HepG2 (cell line): ENCODE results near the gene SECISBP2L. TPM values are rescaled to one million over a fixed set of nuclear protein-coding genes. Genes with fewer than 3 reads are reported as not detected.

Experiments used
- ATAC-seq: fragments of 200-7000 bp; cut with Tn5 transposase; 3 replicates; pipeline ENCODE4 v1.9.1; 2020; ENCODE audit warnings: mild to moderate bottlenecking, moderate library complexity
- BruUV-seq: library from RNA; stranded (reverse); fragments of 400-500 nt; replicated peaks from 2 replicates; lab custom pipeline; 2021; lab: Mats Ljungman, UMichigan
- CTCF ChIA-PET: fragments of 300-600 bp; formaldehyde crosslinking; extraction: SDS; loops from one replicate; lab custom pipeline; 2021; ENCODE audit warnings: low total read pairs, inconsistent platforms, low intra/inter-chr PET ratio; lab: Yijun Ruan, JAX
- POLR2A ChIA-PET: fragments of 350-600 bp; sonication (Branson Sonifier 250); formaldehyde crosslinking; loops from one replicate; lab custom pipeline; 2020; ENCODE audit warnings: antibody characterized with exemption, inconsistent platforms; lab: Yijun Ruan, JAX
- DNase-seq: peaks from one replicate; pipeline ENCODE4 v3.0.0-alpha.2; 2015; ENCODE audit warnings: low spot score
- FAIRE-seq: peaks from 3 replicates; lab custom pipeline; 2011; peaks lifted over from hg19 to GRCh38; lab: Jason Lieb, UNC
- H2AFZ ChIP-seq: one replicate; pipeline ENCODE4 v1.6.1; 2011; ENCODE audit warnings: low read length, inconsistent platforms
- H3K27ac ChIP-seq: fragments of 300-600 bp; 3 replicates; pipeline ENCODE4 v1.8.0; 2011; ENCODE audit warnings: mixed run types, mild to moderate bottlenecking, mixed read lengths, low read length, inconsistent platforms; ENCODE audit not compliant: insufficient read depth; ENCODE audit errors: extremely low read length
- H3K27me3 ChIP-seq, 2 experiments: fragments of 200-600 bp in 1 of 2; 2 replicates in 1 of 2; 3 replicates in 1 of 2; pipeline versions ENCODE4 v1.6.0 to v1.8.0; 2011; ENCODE audit warnings: low read length in 2 of 2, mild to moderate bottlenecking in 2 of 2, moderate library complexity in 2 of 2, inconsistent platforms in 1 of 2; ENCODE audit not compliant: insufficient read depth in 2 of 2, control insufficient read depth in 1 of 2
- H3K36me3 ChIP-seq, 2 experiments: fragments of 200-600 bp in 1 of 2; replicated peaks in 1 of 2; 2 replicates in 1 of 2; 3 replicates in 1 of 2; pipeline versions ENCODE4 v1.5.1 to v1.8.0; 2011; ENCODE audit warnings: low read length in 2 of 2, inconsistent platforms in 1 of 2; ENCODE audit not compliant: insufficient read depth in 2 of 2, control insufficient read depth in 1 of 2
- H3K4me1 ChIP-seq: 2 replicates; pipeline ENCODE4 v1.5.1; 2012; ENCODE audit warnings: low read length, inconsistent platforms; ENCODE audit not compliant: insufficient read depth
- H3K4me2 ChIP-seq: 2 replicates; pipeline ENCODE4 v1.6.0; 2011; ENCODE audit warnings: low read depth, low read length, inconsistent platforms
- H3K4me3 ChIP-seq, 3 experiments: fragments of 200-600 bp in 1 of 3; sonication (generic), shearing (Covaris generic) in 1 of 3; replicated peaks in 1 of 3; 2 replicates each; pipeline ENCODE4 v1.5.1; 2011 to 2016; ENCODE audit warnings: low read length in 3 of 3, inconsistent platforms in 2 of 3, low read depth in 2 of 3, mild to moderate bottlenecking in 2 of 3, control low read depth in 1 of 3, mixed read lengths in 1 of 3; ENCODE audit not compliant: insufficient read depth in 1 of 3
- H3K79me2 ChIP-seq: one replicate; pipeline ENCODE4 v1.6.1; 2011; ENCODE audit warnings: low read length, inconsistent platforms; ENCODE audit not compliant: insufficient read depth
- H3K9ac ChIP-seq: 2 replicates; pipeline ENCODE4 v1.6.0; 2011; ENCODE audit warnings: mild to moderate bottlenecking, low read depth, low read length, inconsistent platforms; ENCODE audit not compliant: insufficient read depth
- H3K9me3 ChIP-seq: 2 replicates; pipeline ENCODE4 v1.5.1; 2012; ENCODE audit warnings: mild to moderate bottlenecking, low read length
- H4K20me1 ChIP-seq: 2 replicates; pipeline ENCODE4 v1.6.0; 2011; ENCODE audit warnings: inconsistent platforms, mild to moderate bottlenecking, low read length, moderate library complexity; ENCODE audit not compliant: insufficient read depth
- KAT2B ChIP-seq: fragments of 150-350 bp; IDR thresholded peaks from 2 replicates; pipeline ENCODE4 v1.6.1; 2014; ENCODE audit warnings: low read depth, low read length, borderline replicate concordance
- MIER3 ChIP-seq: IDR thresholded peaks from 2 replicates; pipeline ENCODE4 v1.6.1; 2016; ENCODE audit warnings: missing compliant biosample characterization, borderline replicate concordance
- NR1H2 ChIP-seq: sonication (generic); formaldehyde crosslinking; IDR thresholded peaks from 2 replicates; pipeline ENCODE4 v1.8.1; 2022; ENCODE audit warnings: low read depth, missing genetic modification reagents, borderline replicate concordance
- SRY ChIP-seq: sonication (generic); formaldehyde crosslinking; IDR thresholded peaks from 2 replicates; pipeline ENCODE4 v1.8.0; 2022; ENCODE audit warnings: mild to moderate bottlenecking, missing genetic modification reagents
- ZEB1 ChIP-seq: IDR thresholded peaks from 2 replicates; pipeline ENCODE4 v1.6.1; 2012; ENCODE audit warnings: mild to moderate bottlenecking, low read depth, inconsistent platforms; ENCODE audit not compliant: insufficient replicate concordance
- ZNF17 ChIP-seq: sonication (generic); formaldehyde crosslinking; IDR thresholded peaks from 2 replicates; pipeline ENCODE4 v1.5.0; 2020; ENCODE audit warnings: mild to moderate bottlenecking, missing genetic modification reagents
- ZNF670 ChIP-seq: sonication (generic); formaldehyde crosslinking; IDR thresholded peaks from 2 replicates; pipeline ENCODE4 v1.8.0; 2022; ENCODE audit warnings: mild to moderate bottlenecking, missing genetic modification reagents, borderline replicate concordance
- ZNF7 ChIP-seq: IDR thresholded peaks from 2 replicates; pipeline ENCODE4 v1.6.1; 2016; ENCODE audit warnings: missing biosample characterization, missing genetic modification reagents
- ZNF746 ChIP-seq: sonication (generic); formaldehyde crosslinking; IDR thresholded peaks from 2 replicates; pipeline ENCODE4 v1.8.0; 2022; ENCODE audit warnings: mild to moderate bottlenecking, missing genetic modification reagents
- WGBS: methylation state at CpG from one replicate; pipeline ENCODE4 v1.1.6; 2017; ENCODE audit warnings: low lambda C conversion rate; 5-methylcytosine and 5-hydroxymethylcytosine counted together
- in situ Hi-C: cut with HindIII; loops from 2 replicates; pipeline ENCODE4 v1.10.0; 2017; ENCODE audit warnings: low pct_unique_long_range_greater_than_20kb; ENCODE audit not compliant: extremely low pct_ligation_motif_present
- intact Hi-C: fragments of 100-400 bp; cut with micrococcal nuclease; formaldehyde crosslinking; loops from one replicate; pipeline ENCODE4 v1.10.0; 2022; ENCODE audit not compliant: unreplicated experiment
- polyA plus RNA-seq, 8 experiments: library from polyadenylated mRNA; depleted of rRNA in 3 of 8; stranded (reverse) in 7 of 8; unstranded in 1 of 8; fragments of >200 nt; fragmentation: Illumina TruSeq in 4 of 8; extraction: Trizol in 4 of 8; gene quantifications; 2 replicates each; pipeline versions ENCODE4 v1.2.1 to v1.2.3, GENCODE V29; 2011 to 2016; ENCODE audit warnings: low read depth in 4 of 8, missing spikeins in 1 of 8, mixed read lengths in 1 of 8; ENCODE audit not compliant: insufficient read depth in 1 of 8
- total RNA-seq, 5 experiments: library from RNA; depleted of rRNA; stranded (reverse); fragments of >200 nt; fragmentation: Illumina TruSeq; extraction: Trizol; gene quantifications; 2 replicates each; pipeline ENCODE4 v1.2.3, GENCODE V29; 2016; ENCODE audit warnings: low read depth in 1 of 5
- TF ChIP-seq, protein P1 (sequence below): sonication (generic); formaldehyde crosslinking; IDR thresholded peaks from 2 replicates; pipeline ENCODE4 v1.4.0; 2020; ENCODE audit warnings: missing genetic modification reagents, mild to moderate bottlenecking, borderline replicate concordance
- TF ChIP-seq, protein P2 (sequence below): sonication (generic); formaldehyde crosslinking; IDR thresholded peaks from 2 replicates; pipeline ENCODE4 v1.4.0; 2020; ENCODE audit warnings: mild to moderate bottlenecking, missing genetic modification reagents
- TF ChIP-seq, protein P3 (sequence below): sonication (generic); formaldehyde crosslinking; IDR thresholded peaks from 2 replicates; pipeline ENCODE4 v1.9.0; 2021; ENCODE audit warnings: missing genetic modification reagents, borderline replicate concordance

Gene SECISBP2L
- total and polyA plus RNA-seq, 2 of the 13 experiments (the other 11 are each of a cell fraction or from before 2014, with no cell fraction given): 13.9 to 15.6 TPM

DNA sequence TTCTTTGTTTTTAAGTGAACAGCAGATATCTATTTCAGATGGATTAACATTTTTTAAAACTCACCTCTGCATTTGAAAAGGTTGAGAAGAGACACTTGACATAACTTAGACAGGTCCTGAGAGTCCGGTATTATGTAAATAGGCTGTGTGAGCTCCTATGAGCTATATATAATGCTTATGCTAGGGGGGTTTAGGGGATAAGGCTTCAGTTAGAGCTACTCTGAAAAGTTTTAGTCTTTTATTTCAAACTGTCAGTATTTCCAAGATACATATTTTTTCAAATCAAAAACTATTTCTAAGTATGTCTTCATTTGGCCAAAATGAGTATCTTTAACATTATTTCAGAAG is 99.4 kb downstream of the SECISBP2L start (continued):
- TF ChIP-seq, protein P1, sequence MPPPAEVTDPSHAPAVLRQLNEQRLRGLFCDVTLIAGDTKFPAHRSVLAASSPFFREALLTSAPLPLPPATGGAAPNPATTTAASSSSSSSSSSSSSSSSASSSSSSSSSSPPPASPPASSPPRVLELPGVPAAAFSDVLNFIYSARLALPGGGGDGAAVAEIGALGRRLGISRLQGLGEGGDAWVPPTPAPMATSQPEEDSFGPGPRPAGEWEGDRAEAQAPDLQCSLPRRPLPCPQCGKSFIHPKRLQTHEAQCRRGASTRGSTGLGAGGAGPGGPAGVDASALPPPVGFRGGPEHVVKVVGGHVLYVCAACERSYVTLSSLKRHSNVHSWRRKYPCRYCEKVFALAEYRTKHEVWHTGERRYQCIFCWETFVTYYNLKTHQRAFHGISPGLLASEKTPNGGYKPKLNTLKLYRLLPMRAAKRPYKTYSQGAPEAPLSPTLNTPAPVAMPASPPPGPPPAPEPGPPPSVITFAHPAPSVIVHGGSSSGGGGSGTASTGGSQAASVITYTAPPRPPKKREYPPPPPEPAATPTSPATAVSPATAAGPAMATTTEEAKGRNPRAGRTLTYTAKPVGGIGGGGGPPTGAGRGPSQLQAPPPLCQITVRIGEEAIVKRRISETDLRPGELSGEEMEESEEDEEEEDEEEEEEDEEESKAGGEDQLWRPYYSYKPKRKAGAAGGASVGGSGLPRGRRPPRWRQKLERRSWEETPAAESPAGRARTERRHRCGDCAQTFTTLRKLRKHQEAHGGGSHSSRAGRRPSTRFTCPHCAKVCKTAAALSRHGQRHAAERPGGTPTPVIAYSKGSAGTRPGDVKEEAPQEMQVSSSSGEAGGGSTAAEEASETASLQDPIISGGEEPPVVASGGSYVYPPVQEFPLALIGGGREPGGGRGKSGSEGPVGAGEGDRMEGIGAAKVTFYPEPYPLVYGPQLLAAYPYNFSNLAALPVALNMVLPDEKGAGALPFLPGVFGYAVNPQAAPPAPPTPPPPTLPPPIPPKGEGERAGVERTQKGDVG: no peak
- no peak for TF ChIP-seq MIER3 (CRISPR knock-in tag)
- TF ChIP-seq NR1H2 (CRISPR knock-in tag): no peak
- no peak for TF ChIP-seq ZNF746 (CRISPR knock-in tag)
- no peak for TF ChIP-seq ZNF7 (CRISPR knock-in tag)
- TF ChIP-seq KAT2B: no peak

DNA sequence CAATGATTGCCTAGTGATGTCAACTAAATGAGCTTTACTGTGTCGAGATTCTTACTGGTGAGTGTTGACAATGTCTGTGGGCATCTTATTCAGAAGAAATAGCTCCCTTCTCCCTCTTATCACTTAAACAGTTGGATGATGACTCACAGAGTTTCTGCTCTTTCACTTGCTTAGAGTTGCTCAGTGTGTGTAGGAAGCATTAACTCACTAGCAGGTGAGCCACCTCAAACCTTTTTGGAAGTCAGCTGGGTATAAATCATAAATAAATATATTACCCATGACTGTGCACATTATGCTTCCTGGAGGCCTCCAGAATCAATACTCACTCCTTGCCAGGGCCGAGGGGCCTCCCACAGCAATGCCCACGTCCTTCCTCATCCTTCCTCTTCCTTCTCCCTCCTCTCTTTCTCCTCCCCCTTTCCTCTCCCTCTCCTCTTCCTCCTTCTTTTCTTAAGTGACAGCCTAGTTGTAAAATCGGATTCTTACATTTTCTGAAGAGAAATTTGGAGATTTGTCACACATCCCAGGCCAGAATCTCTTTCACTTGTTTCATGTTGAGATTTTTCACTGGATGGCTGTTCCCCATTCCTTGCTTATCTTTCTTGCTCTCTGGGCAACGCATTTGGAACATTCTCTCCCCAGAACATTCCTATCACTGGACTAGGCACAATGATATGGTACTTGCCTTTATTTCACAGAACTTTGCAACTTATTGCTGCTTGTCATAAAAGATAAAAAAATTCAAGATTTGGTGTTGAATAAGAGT is 100.0 kb downstream of the SECISBP2L start:
- 3% methylated on average over 5 of the region's 5 CpGs for WGBS
- H3K27ac ChIP-seq: no peak overlapping the region
- no peaks in the 10 kb centered on the region for H3K4me1 ChIP-seq
- ATAC-seq (no peak), DNase-seq (no peak), FAIRE-seq (no peak)
- CTCF ChIA-PET: no interaction called here
- in situ Hi-C loops: no loop called here
- POLR2A ChIA-PET: no interaction called here
- no peaks in the 10 kb centered on the region for H4K20me1 ChIP-seq
- no peaks in the 10 kb centered on the region for H3K9me3 ChIP-seq
- H2AFZ ChIP-seq: no peak overlapping the region
- H3K4me3 ChIP-seq: no peak overlapping the region
- H3K36me3 ChIP-seq: no peaks in the 10 kb centered on the region
- intact Hi-C loops: no loop called here
- no peaks in the 10 kb centered on the region; a peak in 1 of 5 replicates for H3K27me3 ChIP-seq
- no peak overlapping the region for H3K9ac ChIP-seq
- no TSS peak for BruUV-seq
- no peak overlapping the region for H3K4me2 ChIP-seq
- H3K79me2 ChIP-seq: no peaks in the 10 kb centered on the region
- TF ChIP-seq ZEB1: no peak
- TF ChIP-seq, protein P2, sequence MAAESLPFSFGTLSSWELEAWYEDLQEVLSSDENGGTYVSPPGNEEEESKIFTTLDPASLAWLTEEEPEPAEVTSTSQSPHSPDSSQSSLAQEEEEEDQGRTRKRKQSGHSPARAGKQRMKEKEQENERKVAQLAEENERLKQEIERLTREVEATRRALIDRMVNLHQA (CRISPR knock-in tag): no peak
- TF ChIP-seq, protein P3, sequence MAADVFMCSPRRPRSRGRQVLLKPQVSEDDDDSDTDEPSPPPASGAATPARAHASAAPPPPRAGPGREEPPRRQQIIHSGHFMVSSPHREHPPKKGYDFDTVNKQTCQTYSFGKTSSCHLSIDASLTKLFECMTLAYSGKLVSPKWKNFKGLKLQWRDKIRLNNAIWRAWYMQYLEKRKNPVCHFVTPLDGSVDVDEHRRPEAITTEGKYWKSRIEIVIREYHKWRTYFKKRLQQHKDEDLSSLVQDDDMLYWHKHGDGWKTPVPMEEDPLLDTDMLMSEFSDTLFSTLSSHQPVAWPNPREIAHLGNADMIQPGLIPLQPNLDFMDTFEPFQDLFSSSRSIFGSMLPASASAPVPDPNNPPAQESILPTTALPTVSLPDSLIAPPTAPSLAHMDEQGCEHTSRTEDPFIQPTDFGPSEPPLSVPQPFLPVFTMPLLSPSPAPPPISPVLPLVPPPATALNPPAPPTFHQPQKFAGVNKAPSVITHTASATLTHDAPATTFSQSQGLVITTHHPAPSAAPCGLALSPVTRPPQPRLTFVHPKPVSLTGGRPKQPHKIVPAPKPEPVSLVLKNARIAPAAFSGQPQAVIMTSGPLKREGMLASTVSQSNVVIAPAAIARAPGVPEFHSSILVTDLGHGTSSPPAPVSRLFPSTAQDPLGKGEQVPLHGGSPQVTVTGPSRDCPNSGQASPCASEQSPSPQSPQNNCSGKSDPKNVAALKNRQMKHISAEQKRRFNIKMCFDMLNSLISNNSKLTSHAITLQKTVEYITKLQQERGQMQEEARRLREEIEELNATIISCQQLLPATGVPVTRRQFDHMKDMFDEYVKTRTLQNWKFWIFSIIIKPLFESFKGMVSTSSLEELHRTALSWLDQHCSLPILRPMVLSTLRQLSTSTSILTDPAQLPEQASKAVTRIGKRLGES (CRISPR knock-in tag): no peak
- no peak for TF ChIP-seq SRY (CRISPR knock-in tag)
- no peak for TF ChIP-seq ZNF670 (CRISPR knock-in tag)
- TF ChIP-seq ZNF17 (CRISPR knock-in tag): no peak
